HUES48 (cell line): ENCODE measurements around the gene TAGAP.

ENCODE experiments used
- H3K27ac ChIP-seq: one replicate; pipeline ENCODE4 v1.7.0; 2013; ENCODE audit warnings: low read depth, low read length, inconsistent platforms
- H3K27me3 ChIP-seq: 2 replicates; pipeline ENCODE4 v1.6.1; 2013; ENCODE audit warnings: mild to moderate bottlenecking, low read length; ENCODE audit not compliant: control insufficient read depth, insufficient read depth
- H3K36me3 ChIP-seq: 2 replicates; pipeline ENCODE4 v1.6.1; 2013; ENCODE audit warnings: low read length; ENCODE audit not compliant: control insufficient read depth, insufficient read depth
- H3K4me1 ChIP-seq: 2 replicates; pipeline ENCODE4 v1.6.1; 2013; ENCODE audit warnings: mild to moderate bottlenecking, low read length; ENCODE audit not compliant: control insufficient read depth, insufficient read depth
- H3K4me3 ChIP-seq: 2 replicates; pipeline ENCODE4 v1.5.1; 2013; ENCODE audit warnings: mild to moderate bottlenecking, low read depth, low read length
- H3K9ac ChIP-seq: 2 replicates; pipeline ENCODE4 v1.6.1; 2013; ENCODE audit warnings: mild to moderate bottlenecking, low read depth, low read length, moderate library complexity
- H3K9me3 ChIP-seq: 2 replicates; pipeline ENCODE4 v1.6.1; 2013; ENCODE audit warnings: low read length; ENCODE audit not compliant: control insufficient read depth, insufficient read depth

The TAGAP gene

DNA sequence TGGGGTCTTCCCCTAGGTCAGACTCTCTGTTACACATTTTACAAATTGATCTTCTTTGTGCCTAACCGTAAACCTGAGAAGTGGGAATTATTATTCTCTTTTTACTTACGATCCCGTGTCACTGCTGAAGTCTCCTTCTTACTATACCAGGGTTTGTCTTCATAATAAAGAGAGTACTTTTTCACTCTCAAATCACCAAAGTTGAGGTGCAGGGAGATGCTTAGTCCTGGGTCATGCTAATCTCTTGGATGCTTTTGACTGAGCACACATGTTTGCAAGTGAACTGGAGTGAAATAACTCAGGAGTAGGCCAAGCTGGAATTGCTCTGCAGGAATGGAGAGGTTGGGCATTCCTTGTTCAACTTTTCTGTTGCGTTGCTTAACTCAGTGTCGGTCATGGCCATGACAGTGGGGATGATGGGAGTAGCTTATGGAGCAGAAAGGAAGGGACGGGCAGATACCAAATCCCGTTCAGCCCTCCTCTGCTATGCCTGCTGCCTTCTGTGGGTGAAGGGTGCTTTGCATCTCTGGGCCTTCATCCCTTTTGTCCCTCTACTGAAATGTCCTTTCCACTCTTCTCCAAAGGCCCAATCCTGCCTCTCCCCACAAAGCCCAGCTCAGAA lies 15.2 kb upstream of the TAGAP start:
- H3K9me3 ChIP-seq = no peaks in the 10 kb centered on the region
- no peak overlapping the region for H3K9ac ChIP-seq
- H3K36me3 ChIP-seq = no peaks in the 10 kb centered on the region
- H3K27ac ChIP-seq = no peak overlapping the region
- H3K4me1 ChIP-seq = no peaks in the 10 kb centered on the region
- no peaks in the 10 kb centered on the region for H3K27me3 ChIP-seq
- no peak overlapping the region for H3K4me3 ChIP-seq

GRCh38 chr6:159059141-159059540 lies 14.3 kb upstream of the TAGAP start:
- H3K4me3 ChIP-seq = no peak overlapping the region
- H3K36me3 ChIP-seq = no peaks in the 10 kb centered on the region
- H3K4me1 ChIP-seq = no peaks in the 10 kb centered on the region
- no peaks in the 10 kb centered on the region for H3K9me3 ChIP-seq
- H3K27ac ChIP-seq = no peak overlapping the region
- H3K9ac ChIP-seq = no peak overlapping the region
- no peaks in the 10 kb centered on the region for H3K27me3 ChIP-seq

GRCh38 chr6:159056899-159057298 lies 12.1 kb upstream of the TAGAP start:
- Histone ChIP-seq H3K9me3 (no peaks in the 10 kb centered on the region), H3K36me3 (no peaks in the 10 kb centered on the region), H3K4me1 (no peaks in the 10 kb centered on the region), H3K9ac (no peak overlapping the region), H3K27ac (peak overlapping the region; percentile 30), H3K27me3 (no peaks in the 10 kb centered on the region), H3K4me3 (no peak overlapping the region)

- H3K36me3 ChIP-seq = no peaks in the 10 kb centered on the region
- no peak overlapping the region for H3K9ac ChIP-seq
- no peaks in the 10 kb centered on the region for H3K4me1 ChIP-seq
- no peaks in the 10 kb centered on the region for H3K27me3 ChIP-seq
- H3K9me3 ChIP-seq = no peaks in the 10 kb centered on the region
- peak overlapping the region; percentile 30 for H3K27ac ChIP-seq
- H3K4me3 ChIP-seq = no peak overlapping the region
Measured at GRCh38 chr6:159056432-159056831, 11.6 kb upstream of the TAGAP start.

- H3K36me3 ChIP-seq = no peaks in the 10 kb centered on the region
- H3K27me3 ChIP-seq = no peaks in the 10 kb centered on the region
- H3K9me3 ChIP-seq = no peaks in the 10 kb centered on the region
- no peaks in the 10 kb centered on the region for H3K4me1 ChIP-seq
- no peak overlapping the region for H3K9ac ChIP-seq
- H3K4me3 ChIP-seq = no peak overlapping the region
- H3K27ac ChIP-seq = peak overlapping the region; percentile 30
Measured at GRCh38 chr6:159056003-159056402, 11.2 kb upstream of the TAGAP start.

DNA sequence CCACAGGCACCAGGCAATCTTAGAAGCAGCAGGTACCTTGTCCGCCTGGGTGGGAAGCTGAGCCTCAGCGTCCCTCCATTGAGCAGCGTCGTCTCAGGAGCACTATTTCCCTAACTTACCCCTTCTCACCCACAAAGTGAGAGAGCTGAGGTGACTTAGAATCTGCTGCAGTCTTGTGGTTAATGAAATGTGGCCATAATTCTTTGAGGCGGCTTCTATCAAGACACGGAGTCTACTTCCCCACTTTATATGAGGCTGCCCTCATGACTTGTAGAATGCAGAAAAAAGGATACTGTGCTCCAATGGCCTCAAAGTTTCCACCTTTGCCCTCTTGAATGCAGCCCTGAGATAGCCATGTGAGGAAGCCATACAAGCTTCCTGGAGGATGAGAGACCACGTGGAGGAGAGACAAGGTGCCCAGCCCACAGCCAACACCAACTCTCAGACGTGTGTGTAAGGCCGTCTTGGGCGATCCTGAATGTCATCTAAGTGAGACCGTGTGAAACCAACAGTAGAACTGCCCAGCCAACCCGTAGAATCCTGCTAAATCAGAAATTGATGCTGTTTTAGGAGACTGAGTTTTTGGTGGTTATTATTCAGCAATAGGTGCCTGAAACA lies 9.1 kb upstream of the TAGAP start:
- no peaks in the 10 kb centered on the region for H3K4me1 ChIP-seq
- H3K27ac ChIP-seq = no peak overlapping the region
- H3K9ac ChIP-seq = no peak overlapping the region
- H3K27me3 ChIP-seq = no peaks in the 10 kb centered on the region
- H3K36me3 ChIP-seq = no peaks in the 10 kb centered on the region
- H3K9me3 ChIP-seq = no peaks in the 10 kb centered on the region
- no peak overlapping the region for H3K4me3 ChIP-seq

- Histone ChIP-seq H3K4me1 (no peaks in the 10 kb centered on the region), H3K9me3 (no peaks in the 10 kb centered on the region), H3K4me3 (no peak overlapping the region), H3K9ac (no peak overlapping the region), H3K27me3 (no peaks in the 10 kb centered on the region), H3K27ac (no peak overlapping the region), H3K36me3 (no peaks in the 10 kb centered on the region)
Measured at GRCh38 chr6:159052720-159053119, 7.9 kb upstream of the TAGAP start.

DNA sequence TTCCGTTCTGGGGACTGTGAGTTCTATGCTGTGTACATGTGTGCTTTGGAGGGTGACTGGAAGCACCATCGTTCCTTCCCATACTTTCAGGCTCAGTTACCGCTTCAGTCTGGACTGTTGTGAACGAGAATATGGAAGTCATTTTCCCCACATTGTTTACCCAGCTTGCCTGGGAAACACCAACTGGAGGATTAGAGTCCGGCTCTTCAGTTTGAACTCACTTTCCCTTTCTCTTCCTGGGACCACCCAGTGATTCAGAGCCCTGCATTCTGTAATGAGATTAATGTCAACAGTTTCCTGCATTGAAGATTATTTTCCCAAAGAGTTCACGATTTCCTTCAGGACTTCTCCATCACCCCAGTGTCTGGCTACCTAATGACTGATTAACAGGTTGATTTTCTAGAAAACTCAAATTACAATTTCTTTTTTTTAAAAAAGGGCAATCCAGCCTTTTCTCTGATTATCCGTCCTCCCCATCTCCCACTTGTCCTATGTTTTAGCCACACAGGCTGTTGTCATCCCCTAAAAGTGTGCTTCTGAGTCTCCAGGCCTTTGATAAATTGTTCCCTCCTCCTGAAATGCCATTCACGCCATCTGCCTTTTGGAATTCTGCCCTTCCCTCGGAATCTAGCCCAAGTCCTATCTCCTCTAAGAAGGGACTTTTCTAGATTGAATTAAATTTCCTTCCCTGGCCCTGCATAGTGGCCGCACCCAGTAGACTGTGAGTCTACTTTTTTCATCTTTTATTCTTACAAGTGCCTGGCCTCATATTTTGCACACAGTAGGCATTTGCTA lies 3.3 kb upstream of the TAGAP start:
- Histone ChIP-seq H3K9me3 (no peaks in the 10 kb centered on the region), H3K36me3 (no peaks in the 10 kb centered on the region), H3K27me3 (no peaks in the 10 kb centered on the region), H3K27ac (no peak overlapping the region), H3K4me1 (no peaks in the 10 kb centered on the region), H3K4me3 (no peak overlapping the region), H3K9ac (no peak overlapping the region)

- no peaks in the 10 kb centered on the region for H3K27me3 ChIP-seq
Measured at GRCh38 chr6:159045801-159046200, 1.0 kb upstream of the TAGAP start.

GRCh38 chr6:159043947-159044346 lies 844 bp downstream of the TAGAP start:
- Histone ChIP-seq H3K4me1 (peaks cover 9% of the 10 kb centered on the region), H3K9me3 (no peaks in the 10 kb centered on the region), H3K27me3 (no peaks in the 10 kb centered on the region), H3K9ac (no peak overlapping the region), H3K4me3 (no peak overlapping the region), H3K27ac (no peak overlapping the region), H3K36me3 (no peaks in the 10 kb centered on the region)

More at GRCh38 chr6:159045801-159046200, 1.0 kb upstream of the TAGAP start:
- Histone ChIP-seq H3K9ac (no peak overlapping the region), H3K36me3 (no peaks in the 10 kb centered on the region), H3K4me3 (no peak overlapping the region), H3K27ac (no peak overlapping the region), H3K4me1 (peaks cover 9% of the 10 kb centered on the region), H3K9me3 (no peaks in the 10 kb centered on the region)

DNA sequence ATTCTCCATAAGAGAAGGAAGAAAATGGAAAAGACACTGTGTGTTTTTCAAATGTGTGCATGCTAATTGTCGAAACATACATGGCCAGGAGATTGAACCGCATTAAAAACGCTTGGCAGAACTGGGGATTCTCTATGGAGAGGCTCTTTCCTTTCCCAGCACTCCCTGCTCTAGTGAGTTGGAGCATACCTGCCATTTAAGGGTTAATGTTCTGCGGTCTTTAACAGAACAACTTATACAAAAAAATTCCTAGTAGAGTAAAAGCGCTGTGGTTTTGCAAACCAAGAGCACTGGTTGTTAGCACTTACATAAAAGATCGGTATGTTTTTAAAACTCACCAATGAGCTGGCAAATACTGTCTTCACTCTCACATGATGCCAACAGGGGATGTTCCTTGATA lies 1.5 kb downstream of the TAGAP start:
- Histone ChIP-seq H3K4me1 (peaks cover 9% of the 10 kb centered on the region), H3K36me3 (no peaks in the 10 kb centered on the region), H3K4me3 (no peak overlapping the region), H3K27ac (no peak overlapping the region), H3K9ac (no peak overlapping the region), H3K27me3 (no peaks in the 10 kb centered on the region), H3K9me3 (no peaks in the 10 kb centered on the region)
